GM10266 (cell line): Measurements from ENCODE around the gene MYL6.
A peak's percentile ranks its signal among the peaks of the same experiment; 100 is the strongest.

ENCODE experiments used
- DNase-seq: peaks from one replicate; pipeline ENCODE4 v3.0.0; 2012; ENCODE audit errors: extremely low spot score
- CTCF ChIP-seq: IDR thresholded peaks from 2 replicates; pipeline ENCODE4 v1.5.1; 2012; ENCODE audit warnings: mild to moderate bottlenecking, low read depth; ENCODE audit not compliant: control insufficient read depth, insufficient read depth; ENCODE audit errors: missing control alignments

MYL6 gene

DNA sequence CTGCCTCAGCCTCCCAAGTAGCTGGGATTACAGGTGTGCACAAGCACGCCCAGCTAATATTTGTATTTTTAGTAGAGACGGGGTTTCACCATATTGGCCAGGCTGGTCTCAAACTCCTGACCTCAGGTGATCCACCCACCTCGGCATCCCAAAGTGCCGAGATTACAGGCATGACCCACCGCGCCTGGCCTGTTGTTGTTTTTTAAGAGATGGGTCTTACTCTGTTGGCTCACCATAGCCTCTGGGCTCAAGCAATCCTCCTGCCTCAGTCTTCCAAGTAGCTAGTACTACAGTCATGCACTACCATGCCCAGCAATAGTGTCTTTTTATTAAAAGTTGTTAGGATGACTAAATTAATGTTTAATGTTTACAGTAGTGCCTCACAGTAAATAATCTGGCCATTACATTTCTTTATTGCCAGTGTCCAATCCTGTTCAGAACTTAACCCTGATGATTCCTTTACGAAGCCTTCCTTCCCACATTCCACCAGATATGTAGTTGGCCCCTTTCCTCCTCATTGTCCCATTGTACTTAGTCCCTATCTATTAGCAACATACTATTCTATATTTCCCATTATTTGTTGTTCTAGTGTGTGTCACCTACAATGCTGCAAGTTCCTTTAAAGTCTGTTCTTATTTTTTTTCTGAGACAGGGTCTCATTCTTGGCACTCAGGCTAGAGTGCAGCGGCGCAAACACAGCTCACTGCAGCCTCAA is 39.9 kb downstream of the MYL6 start:
- TF ChIP-seq CTCF = no peak
- DNase-seq = no peak

DNA sequence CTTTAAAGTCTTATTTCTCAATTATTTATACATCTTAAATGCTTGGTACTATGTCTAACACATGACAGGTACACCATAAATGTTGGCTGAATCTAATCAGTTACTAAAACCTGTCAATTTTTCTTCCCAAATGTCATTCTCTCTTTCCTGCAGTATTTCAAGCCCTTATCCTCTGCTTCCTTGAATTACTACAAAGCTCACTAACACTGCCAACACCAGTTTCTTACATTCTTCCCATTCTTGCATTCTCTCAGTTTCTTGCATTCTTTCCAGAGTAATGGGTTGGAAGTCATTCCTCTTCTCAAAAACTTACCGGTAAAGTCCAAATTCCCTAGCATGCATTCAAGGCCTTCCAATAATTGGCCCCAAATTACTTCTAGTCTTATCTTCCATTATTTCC is 40.7 kb downstream of the MYL6 start:
- no peak for TF ChIP-seq CTCF
- DNase-seq = no peak

DNA sequence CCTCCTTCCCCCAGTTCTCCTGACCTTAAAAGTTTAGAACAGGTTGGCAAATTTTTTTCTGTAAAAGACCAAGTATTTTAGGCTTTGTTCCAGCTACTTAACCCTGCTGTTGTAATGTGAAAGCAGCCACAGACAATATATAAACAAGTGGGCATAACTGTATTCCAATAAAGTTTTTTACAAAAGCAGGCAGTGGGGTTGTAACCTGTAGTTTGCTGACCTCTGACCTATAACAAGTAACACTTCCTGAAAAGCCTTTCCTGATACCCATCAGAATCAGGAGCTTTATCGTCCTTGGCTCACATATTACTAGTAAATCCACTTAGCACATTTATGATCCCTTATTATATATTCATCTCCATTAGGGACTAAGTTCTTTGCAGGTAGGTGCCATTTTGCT is 44.2 kb downstream of the MYL6 start:
- no peak for DNase-seq
- no peak for TF ChIP-seq CTCF

- no peak for DNase-seq
- TF ChIP-seq CTCF = no peak
Measured at GRCh38 chr12:56202838-56203237, 44.7 kb downstream of the MYL6 start.

DNA sequence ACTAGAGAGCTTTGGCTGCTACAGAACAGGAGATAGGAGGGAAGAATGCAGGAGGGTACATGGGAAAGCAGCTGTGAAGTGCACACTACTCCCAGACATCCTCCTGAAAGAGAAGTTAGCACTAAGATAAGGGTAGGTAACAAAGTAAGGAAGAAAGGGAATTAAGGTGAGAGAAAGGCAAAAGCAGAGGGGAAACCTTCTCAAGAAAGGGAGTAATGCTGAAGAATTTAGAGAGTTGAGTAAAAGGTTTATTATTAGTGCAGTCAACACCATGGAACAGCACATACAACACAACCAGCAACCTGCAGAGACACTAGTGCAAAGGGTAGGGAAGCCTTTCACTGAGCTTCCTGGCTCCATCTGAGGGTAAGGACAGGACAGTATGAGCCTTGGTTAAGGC is 46.1 kb downstream of the MYL6 start:
- no peak for TF ChIP-seq CTCF
- DNase-seq = no peak

- TF ChIP-seq CTCF = peak; percentile 8
- DNase-seq = no peak
Measured at GRCh38 chr12:56205445-56205844, 47.3 kb downstream of the MYL6 start.

GRCh38 chr12:56206452-56207166 is 48.5 kb downstream of the MYL6 start:
- peak; percentile 33 for DNase-seq
- TF ChIP-seq CTCF = peak; percentile 54
